Activated naive CD8-positive, alpha-beta T cell treated with anti-CD3 and anti-CD28 coated beads, Interleukin-2, amount 50 U/mL, for 24 hours (primary cell): Measurements from ENCODE around the gene LCN12.
"Not testable (repeated sequence)": the region's sequence is repeated elsewhere in the genome, so short reads cannot be mapped to it uniquely, and the experiment has no call there.

ENCODE experiments used
- ATAC-seq: fragments of 150-1000 bp; cut with Tn5 transposase; one replicate; pipeline ENCODE4 v1.10.0; 2021
- DNase-seq: peaks from one replicate; pipeline ENCODE4 v3.0.0; 2021
- H3K27ac Mint-ChIP-seq: one replicate; pipeline ENCODE4 v1.8.0; 2021; ENCODE audit warnings: mild to moderate bottlenecking, mixed read lengths
- H3K27me3 Mint-ChIP-seq: one replicate; pipeline ENCODE4 v1.8.0; 2021; ENCODE audit warnings: mixed read lengths
- H3K36me3 Mint-ChIP-seq: one replicate; pipeline ENCODE4 v1.8.0; 2021; ENCODE audit warnings: low read depth, mixed read lengths
- H3K4me1 Mint-ChIP-seq: one replicate; pipeline ENCODE4 v1.8.0; 2021; ENCODE audit warnings: mixed read lengths
- H3K4me3 Mint-ChIP-seq: one replicate; pipeline ENCODE4 v1.8.0; 2021; ENCODE audit warnings: mild to moderate bottlenecking, moderate library complexity, mixed read lengths
- H3K9me3 Mint-ChIP-seq: one replicate; pipeline ENCODE4 v1.8.0; 2021; ENCODE audit warnings: mixed read lengths

Gene LCN12

GRCh38 chr9:137001857-137002645 lies 50.0 kb downstream of the LCN12 start:
- H3K27me3 Mint-ChIP-seq, result peaks cover 5% of the 10 kb centered on the region
- no peak for DNase-seq
- H3K36me3 Mint-ChIP-seq, result no peaks in the 10 kb centered on the region
- no peaks in the 10 kb centered on the region for H3K9me3 Mint-ChIP-seq
- no peak for ATAC-seq
- no peak overlapping the region for H3K27ac Mint-ChIP-seq
- no peak overlapping the region for H3K4me3 Mint-ChIP-seq
- H3K4me1 Mint-ChIP-seq, result peaks cover 51% of the 10 kb centered on the region

GRCh38 chr9:137002646-137003041 lies 50.6 kb downstream of the LCN12 start:
- Mint-ChIP-seq H3K27ac (no peak overlapping the region), H3K4me3 (no peak overlapping the region), H3K36me3 (no peaks in the 10 kb centered on the region), H3K4me1 (peaks cover 46% of the 10 kb centered on the region), H3K27me3 (peaks cover 4% of the 10 kb centered on the region), H3K9me3 (no peaks in the 10 kb centered on the region)
- no peak for DNase-seq
- ATAC-seq, result no peak

- H3K27me3 Mint-ChIP-seq, H3K36me3 Mint-ChIP-seq, H3K4me3 Mint-ChIP-seq, H3K27ac Mint-ChIP-seq, ATAC-seq, H3K9me3 Mint-ChIP-seq, DNase-seq: not testable (repeated sequence)
- H3K4me1 Mint-ChIP-seq, result peaks cover 30% of the 10 kb centered on the region
Measured at GRCh38 chr9:137004285-137004684, 52.2 kb downstream of the LCN12 start.
